ENCODE measurements around the gene SHKBP1. TPM values are rescaled to one million over a fixed set of nuclear protein-coding genes. Genes with fewer than 3 reads are reported as not detected.

SHKBP1 gene
- total and polyA plus RNA-seq, 2 of the 4 experiments (the other 2 are of a cell fraction), result 15.6 to 94.0 TPM

- ATAC-seq (ENCODE audit: low read depth) (no peak), DNase-seq (no peak)
- Histone ChIP-seq H3K23ac (ENCODE audit: low read depth, low read length) (no peak overlapping the region), H2BK120ac (ENCODE audit: low read depth, low read length) (no peak overlapping the region), H3K4me1 (ENCODE audit: control insufficient read depth, insufficient read depth, low read length) (peaks cover 18% of the 10 kb centered on the region), H3K9me1 (ENCODE audit: insufficient read depth, low read length) (peaks cover 18% of the 10 kb centered on the region), H4K20me1 (ENCODE audit: insufficient read depth, low read length) (no peaks in the 10 kb centered on the region), H3K27me3 (ENCODE audit: control insufficient read depth, insufficient read depth, low read length) (no peaks in the 10 kb centered on the region), H4K91ac (ENCODE audit: insufficient read depth, low read depth, low read length) (no peak overlapping the region), H2BK5ac (ENCODE audit: low read depth, low read length, poor library complexity, severe bottlenecking) (no peak overlapping the region), H3K18ac (ENCODE audit: low read depth, low read length) (no peak overlapping the region), H3K27ac (ENCODE audit: insufficient read depth, low read length) (no peak overlapping the region), H3K4ac (ENCODE audit: low read depth, low read length) (no peak overlapping the region), H3K4me2 (ENCODE audit: low read depth, low read length) (no peak overlapping the region), H3K14ac (replicated peaks; ENCODE audit: low read depth, low read length) (no peak overlapping the region), H2BK20ac (ENCODE audit: low read depth, low read length) (no peak overlapping the region), H3K56ac (ENCODE audit: extremely low read depth, insufficient read depth, low read length) (no peak overlapping the region), H3K9me3 (ENCODE audit: control insufficient read depth, insufficient read depth, low read length) (no peaks in the 10 kb centered on the region), H2AFZ (replicated peaks; ENCODE audit: low read length, poor library complexity) (no peak overlapping the region), H3K4me3 (ENCODE audit: insufficient read depth, low read depth, low read length) (no peak overlapping the region), H4K5ac (ENCODE audit: low read depth, low read length) (no peak overlapping the region), H3K9ac (ENCODE audit: low read depth, low read length) (no peak overlapping the region), H2AK9ac (replicated peaks; ENCODE audit: low read depth, low read length, poor library complexity) (peak overlapping the region; percentile 49), H2AK5ac (ENCODE audit: low read depth, low read length) (no peak overlapping the region), H2BK15ac (ENCODE audit: low read depth, low read length) (no peak overlapping the region), H3K79me1 (ENCODE audit: low read depth in 1 of 2, low read length in 2 of 2) (peaks cover 0 to 14% of the 10 kb centered on the region in 2 experiments; a peak in 1 of 4 replicates), H4K8ac (ENCODE audit: low read depth in 2 of 2, low read length in 2 of 2) (no peak overlapping the region), H3K36me3 (ENCODE audit: control insufficient read depth, insufficient read depth, low read length) (peaks cover 22% of the 10 kb centered on the region; the same call in 1 of the 2 replicates)
- in situ Hi-C loops (cut with MboI; ENCODE audit: low sequenced_read_pairs), result loop anchor here (10.0 kb wide), 1 partner anchor 303 kb away; no protein-coding TSS in a partner anchor
- 91% methylated on average over 27 of the region's 31 CpGs; no CpG with 5 or more reads in 1 of the 2 experiments for WGBS, 2 experiments (ENCODE audit: extremely low coverage in 2 of 2, insufficient read length in 1 of 2)
- no TSS peak for BruUV-seq (replicated peaks)
- intact Hi-C loops (cut with micrococcal nuclease), result no loop called here
- dilution Hi-C loops (cut with HindIII; ENCODE audit: low sequenced_read_pairs, unreplicated experiment), result no loop called here
- ChIA-PET CTCF (no interaction called here), POLR2A (ENCODE audit: unreplicated experiment) (no interaction called here)
- TF ChIP-seq RCOR1 (IDR thresholded peaks at IDR 0.05; ENCODE audit: insufficient replicate concordance, low read length), result no peak
- TF ChIP-seq MXI1 (IDR thresholded peaks at IDR 0.05; ENCODE audit: borderline replicate concordance, low read depth, low read length), result no peak
- TF ChIP-seq USF2 (IDR thresholded peaks at IDR 0.05; ENCODE audit: low read depth, low read length), result no peak
- TF ChIP-seq NFE2L2 (IDR thresholded peaks at IDR 0.05; ENCODE audit: low read depth, low read length), result no peak
- TF ChIP-seq ELK1 (IDR thresholded peaks at IDR 0.05; ENCODE audit: borderline replicate concordance, low read depth, low read length), result no peak
- no peak for TF ChIP-seq MAZ (IDR thresholded peaks at IDR 0.05; ENCODE audit: borderline replicate concordance, low read depth, low read length)
- no peak for TF ChIP-seq SMC3 (IDR thresholded peaks at IDR 0.05; ENCODE audit: low read depth, low read length)
- no peak for TF ChIP-seq MAFK (IDR thresholded peaks at IDR 0.05; ENCODE audit: low read depth, low read length)
- TF ChIP-seq POLR2A (IDR thresholded peaks at IDR 0.05; ENCODE audit: low read depth, low read length), result no peak
- TF ChIP-seq CEBPB (IDR thresholded peaks at IDR 0.05; ENCODE audit: low read depth, low read length), result no peak
- TF ChIP-seq CHD1 (IDR thresholded peaks at IDR 0.05; ENCODE audit: low read depth, low read length), result no peak
- TF ChIP-seq CTCF (conservative IDR thresholded peaks at IDR 0.05; ENCODE audit: low read depth, low read length), result no peak
- no peak for TF ChIP-seq RFX5 (IDR thresholded peaks at IDR 0.05; ENCODE audit: low read depth, low read length)
Observed at GRCh38 chr19:40607311-40608239, 30.9 kb downstream of the SHKBP1 start.

All from IMR-90 (cell line).